H1 (cell line): ENCODE measurements around the gene NPFFR1.

ENCODE experiments used
- ATF3 ChIP-seq: IDR thresholded peaks from 2 replicates; pipeline ENCODE4 v1.6.1; 2011; ENCODE audit warnings: low read depth, mild to moderate bottlenecking, low read length; ENCODE audit not compliant: insufficient read depth
- EP300 ChIP-seq, 2 experiments: IDR thresholded peaks; 1 replicate in 1 of 2; 2 replicates in 1 of 2; pipeline ENCODE4 v1.6.1; 2011 to 2012; ENCODE audit warnings: low read depth in 2 of 2, low read length in 2 of 2, mild to moderate bottlenecking in 2 of 2, borderline replicate concordance in 1 of 2, inconsistent platforms in 1 of 2, moderate library complexity in 1 of 2
- GTF2F1 ChIP-seq: IDR thresholded peaks from 2 replicates; pipeline ENCODE4 v1.6.1; 2012; ENCODE audit warnings: low read depth, low read length, improper control_type of control experiment, borderline replicate concordance
- POLR2A ChIP-seq, 2 experiments: IDR thresholded peaks; 1 replicate in 1 of 2; 2 replicates in 1 of 2; pipeline ENCODE4 v1.6.1; 2011; ENCODE audit warnings: low read depth in 2 of 2, low read length in 2 of 2, mild to moderate bottlenecking in 2 of 2; ENCODE audit errors: control extremely low read depth in 1 of 2
- RFX5 ChIP-seq: IDR thresholded peaks from 2 replicates; pipeline ENCODE4 v1.6.1; 2011; ENCODE audit warnings: low read depth, low read length, improper control_type of control experiment, borderline replicate concordance
- SRF ChIP-seq: IDR thresholded peaks from 2 replicates; pipeline ENCODE4 v1.6.1; 2011; ENCODE audit warnings: mild to moderate bottlenecking, low read depth, low read length, moderate library complexity

- TF ChIP-seq EP300 (IDR thresholded peaks at IDR 0.05; ENCODE audit: borderline replicate concordance in 1 of 2, low read depth in 2 of 2, low read length in 2 of 2) (no peak), SRF (no peak), GTF2F1 (no peak), ATF3 (no peak), RFX5 (no peak), POLR2A (IDR thresholded peaks at IDR 0.05; ENCODE audit: control extremely low read depth in 1 of 2, low read depth in 2 of 2, low read length in 2 of 2) (no peak)
Observed at GRCh38 chr10:70266056-70266455, 17.7 kb downstream of the NPFFR1 start.
